OCI-M2 (cell line): ENCODE measurements around the gene ADGRB3.
"Not testable (repeated sequence)": the region's sequence is repeated elsewhere in the genome, so short reads cannot be mapped to it uniquely, and the experiment has no call there.

Experiments used
- DNase-seq: peaks from one replicate; lab custom pipeline; 2025; ENCODE audit not compliant: unreplicated experiment; lab: John Stamatoyannopoulos, UW

The ADGRB3 gene

GRCh38 chr6:69217343-69217742 lies 582.3 kb downstream of the ADGRB3 start:
- DNase-seq, result no peak

DNA sequence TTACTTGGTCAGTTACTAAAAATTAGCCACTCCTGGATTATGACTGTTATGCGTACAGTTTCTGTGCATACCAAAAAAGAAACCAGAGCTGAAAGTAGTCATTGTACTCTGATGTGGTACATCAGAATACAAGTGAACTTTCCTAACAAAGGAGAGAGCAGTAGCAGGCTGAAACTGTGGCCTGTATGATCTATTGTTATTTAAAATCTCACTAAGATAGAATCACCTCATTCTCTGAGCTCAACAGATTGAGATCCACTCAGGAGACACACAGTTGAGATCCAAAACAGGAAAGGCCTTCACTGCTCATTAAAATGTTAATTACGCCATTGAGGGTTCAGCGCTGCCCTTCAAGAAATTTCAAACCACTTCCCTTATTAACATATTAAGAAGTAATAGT lies 585.3 kb downstream of the ADGRB3 start:
- DNase-seq, result no peak

GRCh38 chr6:69232008-69232407 lies 596.9 kb downstream of the ADGRB3 start:
- no peak for DNase-seq

- DNase-seq, result no peak
Observed at GRCh38 chr6:69232496-69232895, 597.4 kb downstream of the ADGRB3 start.

DNA sequence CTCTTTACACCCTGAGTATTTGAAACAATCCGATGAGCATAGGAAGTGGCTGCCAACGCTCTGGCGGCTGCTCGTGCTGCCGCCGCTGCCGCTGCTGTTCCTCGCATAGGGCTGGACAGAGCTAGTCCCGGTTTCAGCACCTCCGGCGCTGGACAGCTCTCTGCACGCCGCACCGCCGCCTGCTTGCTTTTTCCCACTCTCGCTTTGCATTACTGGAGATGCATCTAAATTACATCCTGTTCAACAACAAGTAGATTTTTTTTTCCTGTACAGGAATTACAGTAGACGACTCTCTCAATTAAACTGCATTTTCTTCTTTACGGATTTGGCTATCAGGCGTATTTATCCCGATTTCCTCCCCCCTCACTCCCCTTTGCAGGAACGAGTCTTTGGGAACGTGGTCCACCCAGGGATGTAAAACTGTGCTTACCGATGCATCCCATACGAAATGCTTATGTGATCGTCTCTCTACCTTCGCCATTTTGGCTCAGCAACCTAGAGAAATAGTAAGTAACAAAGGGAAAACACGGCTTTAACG lies 597.9 kb downstream of the ADGRB3 start:
- DNase-seq, result peak; percentile 81

GRCh38 chr6:69238067-69238466 lies 603.0 kb downstream of the ADGRB3 start:
- no peak for DNase-seq

DNA sequence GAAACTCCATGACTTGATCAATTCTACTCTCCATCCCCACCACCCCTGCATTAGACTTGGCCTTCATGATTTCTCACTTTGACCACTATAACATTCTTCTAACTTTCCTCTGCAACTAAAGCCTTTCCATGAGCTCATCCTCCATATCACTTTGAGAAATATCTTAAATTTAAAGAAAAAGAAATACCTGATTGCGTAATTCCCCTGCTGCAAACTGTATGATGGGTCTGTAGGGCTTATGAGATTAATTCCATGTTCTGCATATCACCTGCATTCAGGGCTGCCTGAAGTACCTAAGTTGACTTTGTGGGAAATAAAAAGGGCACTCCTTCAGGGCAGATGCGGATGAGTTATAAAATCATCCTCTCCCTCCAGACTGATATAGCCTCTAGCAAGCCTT lies 611.9 kb downstream of the ADGRB3 start:
- no peak for DNase-seq

GRCh38 chr6:69261010-69261409 lies 625.9 kb downstream of the ADGRB3 start:
- no peak for DNase-seq

DNA sequence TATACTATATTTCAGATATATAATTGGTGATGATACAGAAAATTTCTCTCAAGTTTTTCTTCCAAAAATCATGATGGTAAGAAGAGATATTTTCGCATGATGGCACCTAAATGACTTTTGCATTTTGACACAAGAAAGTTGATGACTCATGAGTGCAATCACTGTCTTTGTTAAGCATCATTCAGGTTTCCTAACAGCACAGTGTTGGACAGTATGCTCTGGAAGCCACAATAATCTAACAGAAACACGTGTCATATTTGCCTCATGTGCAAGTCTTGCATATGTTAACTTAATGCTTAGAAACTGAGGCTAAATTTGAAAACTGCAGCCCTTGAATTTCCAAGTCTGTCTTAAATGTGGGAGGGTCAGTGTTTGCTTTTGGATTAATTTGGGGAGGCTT lies 628.2 kb downstream of the ADGRB3 start:
- no peak for DNase-seq

DNA sequence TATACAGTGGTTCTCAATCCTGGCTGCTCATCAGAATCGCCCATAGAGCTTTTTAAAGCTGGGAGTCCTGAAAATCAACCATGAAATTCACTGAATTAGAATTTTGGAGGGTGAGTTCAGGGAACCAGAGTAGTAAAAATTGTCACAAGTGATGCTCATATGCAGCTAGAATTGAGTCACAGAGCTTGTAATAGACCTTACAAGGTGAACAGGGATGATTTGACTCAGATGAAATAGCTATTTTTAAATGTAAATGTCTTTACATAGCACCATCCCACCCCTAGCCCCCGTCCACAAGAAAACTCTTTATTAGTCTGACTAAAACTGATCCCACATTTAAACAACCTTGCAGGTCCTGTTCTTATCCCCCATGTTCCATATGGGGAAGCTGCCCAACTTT lies 630.0 kb downstream of the ADGRB3 start:
- no peak for DNase-seq

- no peak for DNase-seq
Observed at GRCh38 chr6:69265706-69266105, 630.6 kb downstream of the ADGRB3 start.

- no peak for DNase-seq
Observed at GRCh38 chr6:69276204-69276603, 641.1 kb downstream of the ADGRB3 start.

GRCh38 chr6:69279805-69280204 lies 644.7 kb downstream of the ADGRB3 start:
- DNase-seq, result no peak

GRCh38 chr6:69280858-69281257 lies 645.8 kb downstream of the ADGRB3 start:
- no peak for DNase-seq

DNA sequence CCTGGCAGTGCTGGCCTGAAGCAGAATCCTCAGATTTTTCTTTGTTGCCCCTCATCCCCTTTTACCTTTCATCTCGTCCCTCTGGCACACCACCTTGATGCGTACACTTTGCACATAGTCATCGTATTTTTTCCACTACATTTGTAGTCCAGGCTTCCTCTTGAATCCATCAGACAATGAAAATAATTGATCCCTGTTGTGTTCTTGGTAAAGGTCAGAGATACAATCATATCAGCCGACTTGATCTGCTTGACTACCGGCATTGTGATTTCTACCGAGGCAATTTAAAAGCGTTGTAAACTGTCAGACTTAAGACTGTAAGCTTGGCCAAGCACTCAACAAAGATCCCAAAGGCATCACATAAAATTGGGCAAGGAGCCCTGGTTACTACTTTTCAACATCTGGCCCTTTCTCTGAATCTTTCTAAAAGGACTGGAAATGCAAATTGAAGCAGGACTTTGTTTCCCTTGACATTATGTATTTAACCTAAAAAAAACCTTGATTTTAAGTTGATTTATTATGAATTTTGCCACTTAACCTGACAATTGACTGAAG lies 649.2 kb downstream of the ADGRB3 start:
- no peak for DNase-seq

- no peak for DNase-seq
Observed at GRCh38 chr6:69285054-69285453, 650.0 kb downstream of the ADGRB3 start.

- DNase-seq, result no peak
Observed at GRCh38 chr6:69286331-69286730, 651.2 kb downstream of the ADGRB3 start.

DNA sequence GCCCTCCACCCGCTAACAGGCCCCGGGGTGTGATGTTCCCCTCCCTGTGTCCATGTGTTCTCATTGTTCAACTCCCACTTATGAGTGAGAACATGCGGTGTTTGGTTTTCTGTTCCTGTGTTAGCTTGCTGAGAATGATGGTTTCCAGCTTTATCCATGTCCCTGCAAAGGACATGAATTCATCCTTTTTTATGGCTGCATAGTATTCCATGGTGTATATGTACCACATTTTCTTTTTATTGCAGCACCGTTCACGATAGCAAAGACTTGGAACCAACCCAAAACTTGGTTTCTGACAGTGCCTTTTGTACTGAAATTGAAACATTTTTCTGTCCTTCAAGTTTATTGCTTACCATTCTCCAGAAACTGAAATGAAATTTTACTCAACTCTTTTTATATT lies 653.1 kb downstream of the ADGRB3 start:
- not testable (repeated sequence) for DNase-seq

DNA sequence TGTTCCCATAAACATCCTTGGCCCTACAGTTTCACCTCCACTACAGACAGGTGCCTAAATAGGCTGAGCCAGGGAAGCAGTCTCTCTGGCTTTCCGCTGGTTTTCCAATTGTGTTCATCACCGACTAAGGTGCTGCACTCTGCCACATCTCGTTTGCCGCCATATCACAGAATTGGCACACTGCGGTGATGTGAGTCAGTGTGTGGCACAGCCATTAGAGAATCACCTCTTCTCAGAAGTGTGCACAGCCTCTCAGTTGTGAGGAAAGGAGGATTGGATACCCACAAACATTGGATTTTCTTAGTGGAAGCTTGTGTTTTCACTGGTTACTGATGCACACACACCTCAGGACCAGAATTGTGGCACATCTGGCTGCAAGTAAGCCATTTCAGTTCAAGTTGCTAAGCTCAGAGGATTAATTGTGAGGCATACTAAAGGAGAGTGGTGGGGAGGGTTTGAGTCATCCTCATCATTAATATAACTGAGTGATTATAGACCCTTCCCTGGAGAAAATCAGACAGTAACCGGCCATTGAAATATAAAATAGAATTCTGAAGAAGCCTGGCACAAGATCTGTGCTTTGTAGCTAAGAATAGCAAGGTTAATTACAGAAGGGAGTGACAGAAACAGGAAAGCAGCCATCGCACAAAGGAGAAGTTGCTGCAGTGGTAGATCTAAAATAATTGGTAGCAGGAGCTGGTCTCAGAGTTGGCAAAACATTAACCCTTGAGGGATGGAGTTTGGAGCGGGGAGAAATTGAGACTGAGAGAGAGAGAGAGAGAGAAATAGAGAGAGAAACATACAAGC lies 654.8 kb downstream of the ADGRB3 start:
- no peak for DNase-seq

DNA sequence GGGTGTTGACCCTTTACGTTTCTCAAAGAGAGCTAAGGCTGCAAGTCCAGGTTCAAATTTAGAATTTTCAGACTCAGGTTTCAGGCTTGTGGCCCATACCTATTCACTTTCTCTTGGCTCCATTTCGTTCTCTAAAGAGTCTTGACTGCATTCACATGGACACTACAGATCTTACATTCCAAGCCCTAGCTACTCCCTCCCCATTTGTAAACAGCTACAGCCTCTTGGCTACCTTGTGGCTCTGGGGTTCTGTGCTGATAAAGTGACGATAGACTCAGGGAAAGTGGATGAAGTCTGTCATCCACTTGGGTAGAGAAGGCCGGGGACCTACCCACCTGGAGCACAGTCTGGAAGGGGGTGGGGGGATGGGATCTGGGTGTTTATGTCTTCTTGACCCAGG lies 658.4 kb downstream of the ADGRB3 start:
- no peak for DNase-seq

DNA sequence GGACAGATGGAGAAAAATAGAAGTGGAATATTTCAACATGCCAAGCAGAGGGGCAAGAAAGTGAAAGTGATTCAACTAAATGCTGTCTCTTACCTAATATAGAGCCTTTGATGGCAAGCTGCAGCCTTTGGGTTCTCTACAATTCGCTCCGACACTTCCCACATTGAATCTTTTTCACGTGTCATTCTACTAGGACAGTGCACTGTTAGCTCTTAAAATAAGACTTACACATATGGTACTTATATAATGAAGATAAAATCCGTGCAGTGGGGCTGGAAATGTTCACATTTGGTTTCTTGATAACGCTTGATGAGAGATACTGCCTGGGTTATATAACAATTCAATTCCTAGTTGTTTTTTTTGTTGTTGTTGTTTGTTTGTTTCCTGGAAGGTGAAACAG lies 659.3 kb downstream of the ADGRB3 start:
- DNase-seq, result no peak

- no peak for DNase-seq
Observed at GRCh38 chr6:69294862-69295261, 659.8 kb downstream of the ADGRB3 start.

GRCh38 chr6:69303382-69303781 lies 668.3 kb downstream of the ADGRB3 start:
- no peak for DNase-seq
